ENCODE data around the gene RNF169. TPM values are rescaled to one million over a fixed set of nuclear protein-coding genes. Genes with fewer than 3 reads are reported as not detected.

The RNF169 gene
- total RNA-seq, 3 donors from 2014 or later = 12.5 to 22.0 (median 14.0) TPM

- Histone ChIP-seq H3K4me3 (no peak overlapping the region), H3K36me3 (ENCODE audit: low read depth) (no peaks in the 10 kb centered on the region), H3K4me1 (ENCODE audit: low read depth) (peaks cover 11% of the 10 kb centered on the region), H3K9me3 (no peaks in the 10 kb centered on the region)
- TF ChIP-seq CTCF (IDR thresholded peaks at IDR 0.05) = no peak
- DNase-seq (no peak), ATAC-seq (no peak)
- intact Hi-C loops (cut with DNase I, micrococcal nuclease) = loop anchor here in 1 of 2 donors (2.0 kb wide), 1 partner anchor 50 kb away; no protein-coding TSS in a partner anchor
Observed at GRCh38 chr11:74780248-74781005, 31.8 kb downstream of the RNF169 start.

GRCh38 chr11:74783241-74783871 is 34.7 kb downstream of the RNF169 start:
- intact Hi-C loops (cut with DNase I, micrococcal nuclease) = no loop called here
- Histone ChIP-seq H3K4me1 (ENCODE audit: low read depth) (peaks cover 11% of the 10 kb centered on the region), H3K9me3 (no peaks in the 10 kb centered on the region), H3K4me3 (no peak overlapping the region), H3K36me3 (ENCODE audit: low read depth) (no peaks in the 10 kb centered on the region)
- DNase-seq (peak in 1 of 3 donors; percentile 27), ATAC-seq (peak; percentile 75)
- no peak for TF ChIP-seq CTCF (IDR thresholded peaks at IDR 0.05)

GRCh38 chr11:74784234-74784633 is 35.6 kb downstream of the RNF169 start:
- Histone ChIP-seq H3K4me1 (ENCODE audit: low read depth) (peaks cover 3% of the 10 kb centered on the region), H3K9me3 (no peaks in the 10 kb centered on the region), H3K36me3 (ENCODE audit: low read depth) (no peaks in the 10 kb centered on the region), H3K4me3 (no peak overlapping the region)
- intact Hi-C loops (cut with DNase I, micrococcal nuclease) = no loop called here
- no peak for TF ChIP-seq CTCF (IDR thresholded peaks at IDR 0.05)
- no peak for DNase-seq
- no peak for ATAC-seq

- no peaks in the 10 kb centered on the region for H3K4me1 ChIP-seq (ENCODE audit: low read depth)
- no peak overlapping the region for H3K4me3 ChIP-seq
- H3K9me3 ChIP-seq = no peaks in the 10 kb centered on the region
- TF ChIP-seq CTCF (IDR thresholded peaks at IDR 0.05) = no peak
- H3K36me3 ChIP-seq (ENCODE audit: low read depth) = no peaks in the 10 kb centered on the region
- intact Hi-C loops (cut with DNase I, micrococcal nuclease) = no loop called here
- no peak for ATAC-seq
- no peak for DNase-seq
Observed at GRCh38 chr11:74784726-74785125, 36.1 kb downstream of the RNF169 start.

- no peak for TF ChIP-seq CTCF (IDR thresholded peaks at IDR 0.05)
- no peak for DNase-seq
- Histone ChIP-seq H3K4me3 (no peak overlapping the region), H3K9me3 (no peaks in the 10 kb centered on the region), H3K36me3 (ENCODE audit: low read depth) (no peaks in the 10 kb centered on the region), H3K4me1 (ENCODE audit: low read depth) (no peaks in the 10 kb centered on the region)
- intact Hi-C loops (cut with DNase I, micrococcal nuclease) = no loop called here
- no peak for ATAC-seq
Observed at GRCh38 chr11:74786574-74786973, 37.9 kb downstream of the RNF169 start.

Measured in mucosa of descending colon (tissue), 3 donors.